Activated CD8-positive, alpha-beta T cell treated with anti-CD3 and anti-CD28 coated beads for 36 hours (primary cell): ENCODE data around the gene SLC25A29. TPM values are rescaled to one million over a fixed set of nuclear protein-coding genes. Genes with fewer than 3 reads are reported as not detected.

Experiments
- ATAC-seq: fragments of 200-7000 bp; cut with Tn5 transposase; one replicate; pipeline ENCODE4 v1.10.0; 2021; ENCODE audit warnings: mild to moderate bottlenecking, moderate library complexity
- CTCF ChIA-PET: fragments of 350-600 bp; sonication (Branson Sonifier 250); formaldehyde crosslinking; loops from one replicate; lab custom pipeline; 2021; ENCODE audit warnings: antibody characterized with exemption; lab: Charles Lee
- POLR2A ChIA-PET: fragments of 350-600 bp; sonication (Branson Sonifier 250); formaldehyde crosslinking; loops from one replicate; lab custom pipeline; 2021; ENCODE audit warnings: antibody characterized with exemption; lab: Charles Lee
- DNase-seq: peaks from one replicate; pipeline ENCODE4 v3.0.0-alpha.2; 2020
- H3K27ac Mint-ChIP-seq: one replicate; pipeline ENCODE4 v1.8.0; 2021; ENCODE audit warnings: mild to moderate bottlenecking, mixed read lengths
- H3K27me3 Mint-ChIP-seq: one replicate; pipeline ENCODE4 v1.8.0; 2021; ENCODE audit warnings: mixed read lengths
- H3K36me3 Mint-ChIP-seq: one replicate; pipeline ENCODE4 v1.8.0; 2021; ENCODE audit warnings: low read depth, mixed read lengths
- H3K4me1 Mint-ChIP-seq: one replicate; pipeline ENCODE4 v1.8.0; 2021; ENCODE audit warnings: low read depth, mixed read lengths
- H3K4me3 Mint-ChIP-seq: one replicate; pipeline ENCODE4 v1.8.0; 2021; ENCODE audit warnings: mild to moderate bottlenecking, moderate library complexity, mixed read lengths
- H3K9me3 Mint-ChIP-seq: one replicate; pipeline ENCODE4 v1.8.0; 2021; ENCODE audit warnings: mixed read lengths
- intact Hi-C: fragments of 100-400 bp; cut with micrococcal nuclease; formaldehyde crosslinking; loops from one replicate; pipeline ENCODE4 v1.10.0; 2022
- microRNA-seq: library from miRNA; unstranded; fragments of <30 nt; microRNA quantifications from one replicate; pipeline ENCODE4 v1.2.0, GENCODE V29; 2022; ENCODE audit warnings: borderline microRNAs expressed, borderline replicate concordance
- total RNA-seq, 2 experiments: library from RNA; stranded (reverse); gene quantifications; one replicate each; pipeline ENCODE4 v1.2.3, GENCODE V29; 2021
- TF ChIP-seq, protein P1 (sequence below): fragments of 200-600 bp; IDR thresholded peaks from one replicate; pipeline ENCODE4 v1.8.0; 2022; ENCODE audit warnings: antibody characterized with exemption, mild to moderate bottlenecking

The SLC25A29 gene
- total RNA-seq, 2 experiments from 2014 or later, result 23.6 to 24.7 TPM

DNA sequence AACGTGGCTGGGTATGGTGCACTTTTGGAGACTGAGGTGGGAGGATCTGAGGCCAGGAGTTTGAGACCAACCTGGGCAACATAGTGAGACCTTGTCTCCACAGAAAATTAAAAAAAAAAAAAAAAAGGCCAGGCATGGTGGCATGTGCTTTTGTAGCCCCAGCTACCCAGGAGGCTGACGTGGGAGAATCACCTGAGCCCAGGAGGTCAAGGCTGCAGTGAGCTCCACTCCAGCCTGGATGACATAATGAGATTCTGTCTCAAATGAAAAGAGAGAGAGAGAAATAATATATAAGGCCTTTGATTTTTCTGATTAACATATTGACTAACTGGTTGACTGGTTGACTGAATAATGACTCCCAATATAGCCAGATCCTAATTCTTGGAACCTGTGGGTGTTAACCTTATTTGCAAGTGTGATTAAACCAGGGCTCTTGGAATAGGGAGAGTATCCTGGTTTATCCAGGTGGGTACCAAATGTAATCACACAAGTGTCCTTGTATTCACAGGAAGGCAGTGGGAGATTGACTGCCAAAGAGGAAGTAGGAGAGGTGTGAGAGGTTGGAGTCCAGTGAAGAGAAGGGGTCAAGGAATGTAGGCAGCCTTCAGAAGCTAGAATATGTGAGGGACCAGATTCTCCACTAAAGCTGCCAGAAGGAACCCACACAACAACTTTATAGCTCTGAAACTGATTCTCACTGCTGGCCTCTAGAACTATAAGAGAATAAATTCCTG is 55.3 kb downstream of the SLC25A29 start:
- TF ChIP-seq, protein P1, sequence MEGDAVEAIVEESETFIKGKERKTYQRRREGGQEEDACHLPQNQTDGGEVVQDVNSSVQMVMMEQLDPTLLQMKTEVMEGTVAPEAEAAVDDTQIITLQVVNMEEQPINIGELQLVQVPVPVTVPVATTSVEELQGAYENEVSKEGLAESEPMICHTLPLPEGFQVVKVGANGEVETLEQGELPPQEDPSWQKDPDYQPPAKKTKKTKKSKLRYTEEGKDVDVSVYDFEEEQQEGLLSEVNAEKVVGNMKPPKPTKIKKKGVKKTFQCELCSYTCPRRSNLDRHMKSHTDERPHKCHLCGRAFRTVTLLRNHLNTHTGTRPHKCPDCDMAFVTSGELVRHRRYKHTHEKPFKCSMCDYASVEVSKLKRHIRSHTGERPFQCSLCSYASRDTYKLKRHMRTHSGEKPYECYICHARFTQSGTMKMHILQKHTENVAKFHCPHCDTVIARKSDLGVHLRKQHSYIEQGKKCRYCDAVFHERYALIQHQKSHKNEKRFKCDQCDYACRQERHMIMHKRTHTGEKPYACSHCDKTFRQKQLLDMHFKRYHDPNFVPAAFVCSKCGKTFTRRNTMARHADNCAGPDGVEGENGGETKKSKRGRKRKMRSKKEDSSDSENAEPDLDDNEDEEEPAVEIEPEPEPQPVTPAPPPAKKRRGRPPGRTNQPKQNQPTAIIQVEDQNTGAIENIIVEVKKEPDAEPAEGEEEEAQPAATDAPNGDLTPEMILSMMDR, result no peak
- CTCF ChIA-PET, result interaction anchor here (0.9 to 1.0 kb wide), 3 partner anchors 10 to 52 kb away, joined by 3 to 5 read pairs (median 4); no protein-coding TSS in a partner anchor
- H3K27ac Mint-ChIP-seq, result peak overlapping the region; percentile 12
- DNase-seq, result no peak
- POLR2A ChIA-PET, result interaction anchor here (0.6 to 1.5 kb wide), 3 partner anchors 9 to 42 kb away, joined by 3 to 6 read pairs (median 5); no protein-coding TSS in a partner anchor
- intact Hi-C loops, result no loop called here
- ATAC-seq, result no peak
- no peaks in the 10 kb centered on the region for H3K27me3 Mint-ChIP-seq
- H3K9me3 Mint-ChIP-seq, result no peaks in the 10 kb centered on the region
- H3K4me3 Mint-ChIP-seq, result no peak overlapping the region
- peaks cover 75% of the 10 kb centered on the region for H3K4me1 Mint-ChIP-seq
- H3K36me3 Mint-ChIP-seq, result peaks cover 35% of the 10 kb centered on the region

DNA sequence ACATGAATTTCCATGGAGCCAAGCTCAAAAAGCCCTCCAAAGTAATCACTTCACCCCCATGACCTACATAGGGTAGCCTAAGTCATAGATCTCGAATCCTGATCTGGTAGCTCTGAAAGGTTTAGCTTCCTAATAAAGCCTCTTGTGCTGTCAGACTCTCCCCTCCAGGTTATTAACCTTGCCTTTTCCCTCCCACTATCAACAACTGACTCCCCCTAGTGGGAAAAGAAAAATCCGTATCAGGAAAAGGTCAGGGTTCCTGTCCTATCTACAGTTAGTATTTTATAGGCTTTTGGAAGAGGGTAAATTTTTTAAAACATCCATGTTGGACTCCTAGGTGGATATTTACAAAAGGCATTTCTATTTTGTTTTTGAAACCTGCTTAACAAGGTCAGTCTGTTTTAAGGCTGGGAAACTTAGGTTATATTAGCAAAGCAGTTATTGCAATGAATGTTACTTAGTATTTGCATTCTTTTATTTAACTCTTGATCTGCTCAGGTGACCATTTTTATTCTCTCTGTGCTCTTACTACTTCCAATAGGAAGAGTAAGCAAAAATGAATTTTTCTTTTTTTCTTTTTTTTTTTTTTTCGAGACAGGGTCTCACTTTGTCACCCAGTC is 59.3 kb downstream of the SLC25A29 start:
- ChIA-PET POLR2A (interaction anchor here (0.6 to 0.9 kb wide), 3 partner anchors 11 to 103 kb away, joined by 3 to 4 read pairs (median 3); no protein-coding TSS in a partner anchor), CTCF (interaction anchor here (0.6 to 2.7 kb wide), 6 partner anchors 15 to 39 kb away, joined by 3 to 10 read pairs (median 4); no protein-coding TSS in a partner anchor)
- H3K36me3 Mint-ChIP-seq, result peaks cover 41% of the 10 kb centered on the region
- peak overlapping the region; percentile 78 for H3K27ac Mint-ChIP-seq
- no peaks in the 10 kb centered on the region for H3K9me3 Mint-ChIP-seq
- DNase-seq (no peak), ATAC-seq (peak; percentile 32)
- TF ChIP-seq, protein P1, result no peak
- no peak overlapping the region for H3K4me3 Mint-ChIP-seq
- H3K27me3 Mint-ChIP-seq, result no peaks in the 10 kb centered on the region
- peaks cover 71% of the 10 kb centered on the region for H3K4me1 Mint-ChIP-seq
- intact Hi-C loops, result no loop called here

DNA sequence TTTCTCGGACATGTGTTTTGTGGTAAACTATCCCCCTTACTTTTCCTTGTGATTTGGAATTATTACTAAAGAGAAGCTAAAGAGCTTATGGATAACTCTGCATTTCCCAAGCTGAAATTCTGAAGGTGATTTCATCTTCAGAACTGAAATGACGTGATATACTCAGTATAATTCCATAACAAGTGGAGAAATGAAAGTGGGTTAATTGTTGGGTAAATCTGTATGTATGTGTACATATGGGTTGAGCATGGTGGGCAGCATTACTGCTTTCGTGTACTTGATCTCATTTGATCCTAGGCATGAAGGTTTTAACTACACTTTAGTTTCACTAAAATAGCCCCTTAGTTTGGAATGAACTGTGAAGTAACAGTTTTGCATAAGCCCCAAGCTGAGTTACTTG is 63.2 kb downstream of the SLC25A29 start:
- Mint-ChIP-seq H3K4me3 (peak overlapping the region; percentile 97), H3K27me3 (no peaks in the 10 kb centered on the region), H3K27ac (peak overlapping the region; percentile 63), H3K9me3 (no peaks in the 10 kb centered on the region), H3K4me1 (peaks cover 51% of the 10 kb centered on the region), H3K36me3 (peaks cover 44% of the 10 kb centered on the region)
- DNase-seq, result no peak
- intact Hi-C loops, result no loop called here
- TF ChIP-seq, protein P1, result no peak
- ChIA-PET CTCF (interaction anchor here (0.7 to 4.8 kb wide), 4 partner anchors 15 to 50 kb away, joined by 3 to 21 read pairs (median 8); no protein-coding TSS in a partner anchor), POLR2A (interaction anchor here (1.1 kb wide), 1 partner anchor 44 kb away, joined by 3 read pairs; no protein-coding TSS in a partner anchor)
- no peak for ATAC-seq

DNA sequence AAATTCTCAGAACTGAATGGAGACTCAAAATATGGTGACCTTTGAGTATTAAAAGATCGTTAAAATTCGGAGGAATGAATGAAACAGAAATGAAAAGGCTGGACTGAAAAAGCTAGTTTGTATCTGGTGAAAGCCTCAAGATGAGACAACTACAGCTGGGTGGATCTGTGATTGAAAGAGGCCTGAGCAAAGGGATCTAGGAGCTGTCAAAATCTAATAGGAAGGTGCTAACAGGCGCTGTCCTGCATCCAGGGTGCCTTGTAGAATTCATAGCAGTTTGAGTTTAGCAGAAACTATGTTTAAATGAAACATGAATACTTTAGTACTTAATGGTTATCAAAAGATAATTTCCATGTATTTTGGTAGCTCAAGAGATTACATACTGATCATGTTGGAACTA is 65.0 kb downstream of the SLC25A29 start:
- ATAC-seq (no peak), DNase-seq (no peak)
- TF ChIP-seq, protein P1, result no peak
- intact Hi-C loops, result no loop called here
- Mint-ChIP-seq H3K27ac (peak overlapping the region; percentile 93), H3K27me3 (no peaks in the 10 kb centered on the region), H3K9me3 (no peaks in the 10 kb centered on the region), H3K4me1 (peaks cover 45% of the 10 kb centered on the region), H3K36me3 (peaks cover 49% of the 10 kb centered on the region), H3K4me3 (peak overlapping the region; percentile 97)
- CTCF ChIA-PET, result interaction anchor here (0.6 to 4.8 kb wide), 27 partner anchors 10 to 270 kb away, joined by 3 to 21 read pairs (median 5); a partner anchor contains a TSS
- POLR2A ChIA-PET, result interaction anchor here (0.5 to 2.0 kb wide), 9 partner anchors 8 to 176 kb away, joined by 3 to 8 read pairs (median 3); partner anchors contain the start of gene EVL

Small RNAs within 50 kb of the gene (microRNA-seq; reads per million reads assigned to microRNA genes)
- gene MIR345, result 10.9 reads per million, percentile 35 among the genes with 10 or more reads in this experiment
- gene MIR6764, result not detected

Other genes starting within 250 kb of the SLC25A29 start
- 100 to 1,000 TPM; 340 to 351 TPM for gene EVL, start 241.0 kb downstream of the SLC25A29 start, total RNA-seq
- gene DEGS2, start 146.8 kb downstream of the SLC25A29 start, total RNA-seq, result 1 to 10 TPM; 2.6 to 3.1 TPM
- gene YY1, start 67.3 kb downstream of the SLC25A29 start, total RNA-seq, result 100 to 1,000 TPM; 105 TPM
- not detected for gene SLC25A47, start 16.9 kb upstream of the SLC25A29 start, total RNA-seq
- gene WDR25, start 70.0 kb upstream of the SLC25A29 start, total RNA-seq, result 1 to 10 TPM; 6.2 to 7.5 TPM